ENCODE measurements around the gene DTYMK.

DNA sequence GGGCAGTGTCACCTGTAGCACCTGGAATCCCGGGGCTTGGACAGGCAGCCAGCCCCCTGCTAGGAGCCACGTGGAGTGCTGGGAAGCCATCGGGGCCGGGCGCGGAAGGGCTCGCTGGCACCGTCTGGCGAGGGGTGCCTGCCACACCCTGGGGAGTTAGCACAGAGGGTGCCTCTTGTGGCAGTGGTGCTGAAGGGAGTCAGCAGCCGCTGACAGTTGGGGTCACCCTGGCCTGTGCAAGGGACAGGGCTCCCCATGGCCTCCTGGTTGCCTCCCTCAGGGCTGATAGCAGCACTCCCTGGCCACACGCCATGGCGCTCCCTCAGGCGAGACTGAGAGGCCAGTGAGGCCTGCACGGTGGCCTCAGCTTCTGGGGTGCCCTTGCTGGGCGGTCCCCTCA lies 33.9 kb upstream of the DTYMK start:
- TF ChIP-seq, protein P1, sequence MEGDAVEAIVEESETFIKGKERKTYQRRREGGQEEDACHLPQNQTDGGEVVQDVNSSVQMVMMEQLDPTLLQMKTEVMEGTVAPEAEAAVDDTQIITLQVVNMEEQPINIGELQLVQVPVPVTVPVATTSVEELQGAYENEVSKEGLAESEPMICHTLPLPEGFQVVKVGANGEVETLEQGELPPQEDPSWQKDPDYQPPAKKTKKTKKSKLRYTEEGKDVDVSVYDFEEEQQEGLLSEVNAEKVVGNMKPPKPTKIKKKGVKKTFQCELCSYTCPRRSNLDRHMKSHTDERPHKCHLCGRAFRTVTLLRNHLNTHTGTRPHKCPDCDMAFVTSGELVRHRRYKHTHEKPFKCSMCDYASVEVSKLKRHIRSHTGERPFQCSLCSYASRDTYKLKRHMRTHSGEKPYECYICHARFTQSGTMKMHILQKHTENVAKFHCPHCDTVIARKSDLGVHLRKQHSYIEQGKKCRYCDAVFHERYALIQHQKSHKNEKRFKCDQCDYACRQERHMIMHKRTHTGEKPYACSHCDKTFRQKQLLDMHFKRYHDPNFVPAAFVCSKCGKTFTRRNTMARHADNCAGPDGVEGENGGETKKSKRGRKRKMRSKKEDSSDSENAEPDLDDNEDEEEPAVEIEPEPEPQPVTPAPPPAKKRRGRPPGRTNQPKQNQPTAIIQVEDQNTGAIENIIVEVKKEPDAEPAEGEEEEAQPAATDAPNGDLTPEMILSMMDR (IDR thresholded peaks at IDR 0.05) = no peak
- TF ChIP-seq EP300 (IDR thresholded peaks at IDR 0.05) (no peak), POLR2A (IDR thresholded peaks at IDR 0.05) (no peak)

All from upper lobe of left lung (tissue), 4 donors.